Measurements from ENCODE around the gene CST5. TPM values are rescaled to one million over a fixed set of nuclear protein-coding genes. Genes with fewer than 3 reads are reported as not detected.

The CST5 gene
- total RNA-seq (1 to 10 TPM in 1 of 2 donors, not detected in 1; 3.3 TPM), polyA plus RNA-seq (ENCODE audit: insufficient read length in 6 of 6) (under 1 TPM in 2 of 6 donors, not detected in 4; 0.21 to 0.25 TPM)
- long read RNA-seq, donor 1, result 0 reads
- long read RNA-seq, donor 2, result 0 reads
- long read RNA-seq, donor 3, result 0 reads
- long read RNA-seq, donor 4, transcript CST5-201 (3 exons, 756 nt), result major isoform, 5 of 5 reads
- long read RNA-seq, donor 4, partial matches to known transcripts, result 0 of 5 reads
- long read RNA-seq, donor 4, other reads (novel, unspliced or antisense), result 0 of 5 reads
- long read RNA-seq, donor 5, result 0 reads
- long read RNA-seq, donor 6, result 0 reads
- long read RNA-seq, donor 7, result 0 reads
- long read RNA-seq, donor 8, result 0 reads
- long read RNA-seq, donor 9, result 0 reads
- long read RNA-seq, donor 10, result 0 reads
- long read RNA-seq, donor 11, result 0 reads
- long read RNA-seq, donor 12, result 0 reads

GRCh38 chr20:23879328-23879798, at the start of gene CST5:
TSS of gene CST5 (minus strand) at chr20:23879748. CDS start at chr20:23879676, 72 bp downstream.
- Histone ChIP-seq H3K9me3 (no peaks in the 10 kb centered on the region), H3K27me3 (no peaks in the 10 kb centered on the region), H3K36me3 (no peaks in the 10 kb centered on the region), H3K4me1 (peaks cover 0 to 6% of the 10 kb centered on the region in 2 donors), H3K27ac (peak within 1 kb of the TSS; percentile 37 to 48), H3K4me3 (no peak within 1 kb of the TSS)
- ATAC-seq (no peak), DNase-seq (no peak)
- intact Hi-C loops (cut with DNase I), result no loop called here
- TF ChIP-seq CTCF (IDR thresholded peaks at IDR 0.05), result no peak

DNA sequence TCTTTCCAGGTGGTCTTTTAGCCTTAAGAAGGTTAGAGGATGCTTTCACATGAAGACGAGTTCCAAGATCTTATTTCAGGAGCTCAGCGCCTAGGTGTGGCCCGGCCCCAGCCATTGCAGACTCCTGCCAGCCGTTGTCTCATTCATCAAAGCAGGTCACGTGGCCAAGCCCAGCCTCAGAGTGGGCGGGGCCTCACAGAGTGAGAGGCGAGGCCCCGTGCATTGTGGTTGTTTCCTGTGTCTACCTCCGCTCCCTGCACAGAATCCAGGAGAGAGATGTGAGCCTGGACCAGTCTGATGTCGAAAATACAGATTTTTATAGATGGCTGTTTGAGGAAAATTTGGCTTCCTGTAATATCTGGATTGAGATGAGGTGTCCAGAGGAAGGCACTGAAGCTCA, 49.2 kb upstream of the CST5 start:
- intact Hi-C loops (cut with DNase I), result no loop called here
- H3K4me3 ChIP-seq, result no peak overlapping the region
- TF ChIP-seq CTCF (IDR thresholded peaks at IDR 0.05), result no peak
- H3K9me3 ChIP-seq, result no peaks in the 10 kb centered on the region
- H3K27ac ChIP-seq, result no peak overlapping the region
- ATAC-seq (no peak), DNase-seq (no peak)
- no peaks in the 10 kb centered on the region for H3K27me3 ChIP-seq
- H3K36me3 ChIP-seq, result no peaks in the 10 kb centered on the region
- no peaks in the 10 kb centered on the region for H3K4me1 ChIP-seq

DNA sequence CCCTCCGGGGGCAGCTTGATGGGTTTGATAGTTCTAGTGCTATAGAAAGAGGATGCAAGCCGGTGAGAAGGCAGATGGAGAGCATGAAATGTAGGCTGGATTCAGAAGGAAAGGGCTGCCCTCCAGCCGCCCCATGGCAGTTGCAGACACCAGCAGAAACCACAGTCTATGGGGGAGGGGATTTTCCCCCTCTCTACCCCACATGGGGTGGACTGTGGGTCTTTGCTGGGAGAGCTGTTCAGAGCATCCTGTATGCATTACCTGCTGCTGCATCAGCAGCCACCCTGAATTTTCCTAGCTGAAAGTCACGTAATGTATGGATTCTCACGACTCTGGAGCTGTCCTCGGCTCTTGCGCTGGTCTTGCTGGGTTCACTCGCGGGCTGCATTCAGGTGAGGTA, 48.8 kb upstream of the CST5 start:
- H3K9me3 ChIP-seq, result no peaks in the 10 kb centered on the region
- no peak for ATAC-seq
- intact Hi-C loops (cut with DNase I), result no loop called here

GRCh38 chr20:23926944-23927872, 47.7 kb upstream of the CST5 start:
- no peaks in the 10 kb centered on the region for H3K27me3 ChIP-seq
- DNase-seq (no peak), ATAC-seq (no peak)
- TF ChIP-seq CTCF (IDR thresholded peaks at IDR 0.05), result no peak
- H3K4me1 ChIP-seq, result no peaks in the 10 kb centered on the region
- H3K27ac ChIP-seq, result no peak overlapping the region
- no peak overlapping the region for H3K4me3 ChIP-seq
- H3K9me3 ChIP-seq, result no peaks in the 10 kb centered on the region
- no peaks in the 10 kb centered on the region for H3K36me3 ChIP-seq
- intact Hi-C loops (cut with DNase I), result no loop called here

More for the DNA sequence above, 48.8 kb upstream of the CST5 start:
- no peaks in the 10 kb centered on the region for H3K27me3 ChIP-seq
- no peaks in the 10 kb centered on the region for H3K36me3 ChIP-seq
- TF ChIP-seq CTCF (IDR thresholded peaks at IDR 0.05), result no peak
- no peak for DNase-seq
- no peak overlapping the region for H3K4me3 ChIP-seq
- no peaks in the 10 kb centered on the region for H3K4me1 ChIP-seq
- no peak overlapping the region for H3K27ac ChIP-seq

DNA sequence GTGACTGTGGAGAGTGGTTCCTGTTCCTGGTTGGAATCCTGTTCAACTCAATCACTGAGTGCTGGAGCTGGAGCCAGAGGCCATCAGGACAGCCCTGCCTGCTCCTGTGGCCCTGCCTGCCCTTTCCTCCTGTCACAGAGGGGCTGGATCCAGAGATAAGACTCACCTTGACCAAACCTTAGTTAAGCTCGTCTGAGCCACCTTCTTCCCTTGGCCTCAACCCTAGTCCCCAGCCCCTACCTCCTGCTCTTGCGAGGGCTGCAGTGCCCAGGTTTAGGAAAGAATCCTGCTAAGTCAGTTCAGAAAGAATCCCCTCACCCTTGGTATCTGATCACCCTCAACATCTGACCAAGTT, 47.0 kb upstream of the CST5 start:
- no peak for ATAC-seq
- H3K36me3 ChIP-seq, result no peaks in the 10 kb centered on the region
- no peaks in the 10 kb centered on the region for H3K27me3 ChIP-seq
- DNase-seq, result no peak
- intact Hi-C loops (cut with DNase I), result no loop called here
- TF ChIP-seq CTCF (IDR thresholded peaks at IDR 0.05), result no peak
- no peak overlapping the region for H3K4me3 ChIP-seq
- no peak overlapping the region for H3K27ac ChIP-seq
- H3K9me3 ChIP-seq, result no peaks in the 10 kb centered on the region
- H3K4me1 ChIP-seq, result no peaks in the 10 kb centered on the region
